Measurements from ENCODE around the gene ZNF549.

ZNF549 gene

DNA sequence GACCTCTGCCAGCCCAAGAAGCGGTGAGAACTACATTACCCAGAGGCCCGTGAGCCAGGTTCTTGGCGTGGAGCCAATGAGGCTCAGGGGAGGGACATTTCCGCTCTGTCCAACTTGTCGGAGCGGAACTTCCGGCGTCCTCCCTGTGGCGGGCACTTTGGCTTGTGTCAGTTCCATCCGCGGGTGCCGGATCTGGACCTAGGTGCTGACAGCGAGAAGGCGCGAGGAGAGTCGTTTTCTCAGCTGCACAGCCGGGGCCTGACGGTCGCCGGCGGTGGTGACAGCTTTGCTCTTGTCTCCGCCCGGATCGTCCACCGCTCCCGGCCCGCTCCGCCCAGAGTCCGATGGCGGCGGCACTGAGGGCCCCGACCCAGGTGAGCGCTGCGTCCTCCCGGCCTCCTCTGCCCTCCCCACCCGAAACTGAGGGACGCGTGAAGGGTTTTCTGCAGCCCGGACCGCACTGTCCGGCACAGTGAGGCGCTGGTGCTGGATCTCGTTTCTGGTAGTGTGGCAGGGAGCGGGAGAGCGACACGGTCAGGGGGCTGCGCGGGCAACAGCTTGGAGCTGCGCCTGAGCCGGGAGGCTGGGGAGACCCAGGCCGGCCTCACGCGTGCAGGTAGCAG is 72.7 kb downstream of the ZNF549 start, which contains the start of gene ZNF530:
Gene ZNF530 (plus strand): TSS at position 125 of the 623 bp plus-strand sequence. CDS start 4,461 bp downstream, outside the sequence.
- Histone ChIP-seq H3K9me3 (ENCODE audit: control insufficient read depth, low read length) (no peaks in the 10 kb centered on the region), H3K36me3 (ENCODE audit: control insufficient read depth, insufficient read depth, low read length) (no peaks in the 10 kb centered on the region), H3K4me3 (ENCODE audit: insufficient read depth, low read depth, low read length) (peak within 1 kb of the TSS; percentile 92), H3K27me3 (ENCODE audit: control insufficient read depth, insufficient read depth, low read length, poor library complexity, severe bottlenecking) (no peaks in the 10 kb centered on the region), H3K27ac (ENCODE audit: insufficient read depth, low read depth, low read length, poor library complexity, severe bottlenecking) (no peak within 1 kb of the TSS), H3K4me1 (ENCODE audit: control insufficient read depth, insufficient read depth, low read length) (peaks cover 5% of the 10 kb centered on the region)
- 0 to 1% methylated on average over 53 of the region's 53 CpGs for WGBS, 2 experiments

DNA sequence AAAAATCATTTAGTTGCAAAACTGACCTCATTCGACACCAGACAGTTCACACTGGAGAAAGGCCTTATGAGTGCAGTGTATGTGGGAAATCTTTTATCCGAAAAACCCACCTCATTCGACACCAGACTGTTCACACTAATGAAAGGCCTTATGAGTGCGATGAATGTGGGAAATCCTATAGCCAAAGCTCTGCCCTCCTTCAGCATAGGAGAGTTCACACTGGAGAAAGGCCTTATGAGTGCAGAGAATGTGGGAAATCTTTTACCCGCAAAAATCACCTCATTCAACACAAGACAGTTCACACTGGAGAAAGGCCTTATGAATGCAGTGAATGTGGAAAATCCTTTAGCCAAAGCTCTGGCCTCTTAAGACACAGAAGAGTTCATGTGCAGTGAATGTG is 79.8 kb downstream of the ZNF549 start:
- Histone ChIP-seq H3K9me3 (ENCODE audit: control insufficient read depth, low read length) (no peaks in the 10 kb centered on the region), H3K4me3 (ENCODE audit: insufficient read depth, low read depth, low read length) (no peak overlapping the region), H3K27ac (ENCODE audit: insufficient read depth, low read depth, low read length, poor library complexity, severe bottlenecking) (no peak overlapping the region), H3K4me1 (ENCODE audit: control insufficient read depth, insufficient read depth, low read length) (no peaks in the 10 kb centered on the region), H3K36me3 (ENCODE audit: control insufficient read depth, insufficient read depth, low read length) (peaks cover 10% of the 10 kb centered on the region), H3K27me3 (ENCODE audit: control insufficient read depth, insufficient read depth, low read length, poor library complexity, severe bottlenecking) (no peaks in the 10 kb centered on the region)
- WGBS, 2 experiments = 93 to 97% methylated on average over 4 to 5 of the region's 5 CpGs
